ENCODE data around the gene ACOT2. TPM values are rescaled to one million over a fixed set of nuclear protein-coding genes. Genes with fewer than 3 reads are reported as not detected.
A peak's percentile ranks its signal among the peaks of the same experiment; 100 is the strongest.
"Not testable (repeated sequence)": the region's sequence is repeated elsewhere in the genome, so short reads cannot be mapped to it uniquely, and the experiment has no call there.

ACOT2 gene
- total RNA-seq, 1 donor from 2014 or later, result 48.2 TPM

- peak; percentile 45 for DNase-seq (ENCODE audit: low spot score)
Observed at GRCh38 chr14:73567951-73568885, 795 bp upstream of the ACOT2 start.

- DNase-seq (ENCODE audit: low spot score), result not testable (repeated sequence)
Observed at GRCh38 chr14:73568886-73569184, 178 bp upstream of the ACOT2 start.

DNA sequence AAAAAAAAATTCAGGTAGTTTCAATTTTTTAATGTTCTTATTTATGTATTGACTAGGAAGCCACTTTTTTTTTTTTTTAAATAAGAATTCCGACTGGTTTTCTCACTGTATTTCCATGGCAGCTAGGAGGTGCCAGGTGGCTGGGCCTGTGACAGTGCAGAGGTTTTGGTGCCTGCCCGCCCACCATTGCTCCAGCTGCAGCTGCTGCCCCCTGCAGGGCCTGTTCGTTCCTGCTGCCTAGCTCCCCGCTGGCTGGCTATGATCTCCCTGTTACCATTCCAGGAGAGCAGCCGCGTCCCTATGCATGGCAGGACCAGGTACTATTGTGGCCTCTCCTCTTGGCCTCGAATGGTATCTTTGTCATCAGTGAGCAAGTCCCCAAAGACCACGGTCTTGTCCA, 1.9 kb downstream of the ACOT2 start:
- DNase-seq (ENCODE audit: low spot score), result peak; percentile 27

GRCh38 chr14:73573034-73573433, 4.0 kb downstream of the ACOT2 start:
- not testable (repeated sequence) for DNase-seq (ENCODE audit: low spot score)

GRCh38 chr14:73573740-73574139, 4.7 kb downstream of the ACOT2 start:
- DNase-seq (ENCODE audit: low spot score), result not testable (repeated sequence)

GRCh38 chr14:73574251-73574650, 5.2 kb downstream of the ACOT2 start:
- not testable (repeated sequence) for DNase-seq (ENCODE audit: low spot score)

- DNase-seq (ENCODE audit: low spot score), result no peak
Observed at GRCh38 chr14:73576391-73576790, 7.4 kb downstream of the ACOT2 start.

DNA sequence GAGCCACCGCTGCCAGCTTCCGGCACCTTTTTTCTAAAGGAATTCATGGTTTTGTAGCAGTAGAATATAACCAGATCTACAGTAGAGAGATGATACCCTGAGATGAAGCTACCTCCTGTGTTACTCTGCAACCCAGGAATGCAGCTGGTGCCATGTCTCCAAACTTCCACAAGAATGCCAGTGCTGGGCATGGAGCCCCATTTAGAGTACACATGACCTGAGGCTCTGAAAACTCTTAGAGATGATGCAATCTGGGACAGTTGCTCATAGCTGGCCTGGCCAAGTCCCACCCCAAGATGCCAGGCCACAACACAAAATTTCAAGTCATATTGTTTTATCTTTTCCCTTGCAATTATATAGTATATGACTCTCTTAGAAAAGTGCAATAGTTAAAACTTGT, 8.2 kb downstream of the ACOT2 start:
- not testable (repeated sequence) for DNase-seq (ENCODE audit: low spot score)

DNA sequence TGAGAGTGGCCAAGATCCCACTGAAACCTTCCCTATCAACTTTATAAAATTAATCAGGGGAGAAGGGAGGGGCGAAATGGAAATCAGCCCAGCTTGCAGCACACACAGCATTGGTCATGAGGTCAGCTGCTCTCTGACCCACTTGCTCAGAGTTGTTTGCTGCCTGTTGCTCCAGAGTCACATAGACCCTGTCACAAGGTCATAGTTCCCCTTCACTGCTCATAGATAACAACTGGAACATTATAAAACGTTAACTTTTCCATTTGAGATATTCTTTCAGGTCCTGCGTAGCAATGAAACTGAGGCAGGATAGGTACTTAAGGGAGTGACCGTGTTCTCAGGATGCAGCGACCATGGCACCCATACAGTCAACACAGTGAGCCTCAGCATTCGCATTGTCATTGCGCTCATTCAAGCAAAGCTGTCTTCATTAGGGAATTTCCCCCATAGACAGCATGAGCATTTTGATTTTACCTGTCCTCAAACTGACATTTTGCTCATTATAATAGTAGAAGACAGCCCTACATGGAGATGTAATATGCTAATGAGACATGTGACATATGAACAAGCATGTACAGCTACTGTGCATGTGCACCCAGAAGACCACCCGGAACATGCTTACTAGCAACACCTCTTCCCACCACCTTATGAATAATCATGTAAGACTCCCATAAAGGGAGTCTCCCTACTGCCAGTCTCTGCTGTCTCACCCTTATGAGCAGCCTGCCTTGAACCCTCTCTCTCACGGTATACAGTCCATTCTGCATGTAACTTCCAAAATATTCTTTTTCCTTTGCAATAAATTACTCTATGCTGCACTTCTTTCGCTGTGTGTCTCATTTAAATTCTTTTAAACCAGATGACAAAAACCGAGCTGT, 13.3 kb downstream of the ACOT2 start:
- not testable (repeated sequence) for DNase-seq (ENCODE audit: low spot score)

GRCh38 chr14:73588695-73589094, 19.7 kb downstream of the ACOT2 start:
- no peak for DNase-seq (ENCODE audit: low spot score)

DNA sequence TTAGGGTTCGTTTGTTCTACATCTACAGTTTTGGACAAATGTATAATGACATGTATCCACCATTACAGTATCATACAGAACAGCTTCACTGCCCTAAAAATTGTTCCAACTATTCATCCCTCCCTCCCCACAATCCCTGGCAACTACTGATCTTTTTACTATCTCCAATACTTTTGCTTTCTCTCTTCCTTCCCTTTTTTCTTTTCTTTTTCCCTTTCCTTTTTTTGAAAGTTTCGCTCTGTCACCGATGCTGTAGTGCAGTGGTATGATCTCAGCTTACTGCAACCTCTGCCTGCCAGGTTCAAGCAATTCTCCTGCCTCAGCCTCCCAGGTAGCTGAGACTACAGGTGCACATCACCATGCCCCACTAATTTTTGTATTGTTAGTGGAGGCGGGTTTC, 20.1 kb downstream of the ACOT2 start:
- no peak for DNase-seq (ENCODE audit: low spot score)

DNA sequence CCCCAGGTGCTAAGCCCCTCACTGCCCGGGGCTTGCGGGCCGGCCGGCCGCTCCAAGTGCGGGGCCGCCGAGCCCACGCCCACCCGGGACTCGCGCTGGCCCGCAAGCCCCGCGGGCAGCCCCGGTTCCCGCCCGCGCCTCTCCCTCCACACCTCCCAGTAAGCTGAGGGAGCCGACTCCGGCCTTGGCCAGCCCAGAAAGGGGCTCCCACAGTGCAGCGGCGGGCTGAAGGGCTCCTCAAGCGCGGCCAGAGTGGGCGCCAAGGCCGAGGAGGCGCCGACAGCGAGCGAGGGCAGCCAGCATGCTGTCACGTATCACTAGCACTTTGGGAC, 21.6 kb downstream of the ACOT2 start:
- not testable (repeated sequence) for DNase-seq (ENCODE audit: low spot score)

DNA sequence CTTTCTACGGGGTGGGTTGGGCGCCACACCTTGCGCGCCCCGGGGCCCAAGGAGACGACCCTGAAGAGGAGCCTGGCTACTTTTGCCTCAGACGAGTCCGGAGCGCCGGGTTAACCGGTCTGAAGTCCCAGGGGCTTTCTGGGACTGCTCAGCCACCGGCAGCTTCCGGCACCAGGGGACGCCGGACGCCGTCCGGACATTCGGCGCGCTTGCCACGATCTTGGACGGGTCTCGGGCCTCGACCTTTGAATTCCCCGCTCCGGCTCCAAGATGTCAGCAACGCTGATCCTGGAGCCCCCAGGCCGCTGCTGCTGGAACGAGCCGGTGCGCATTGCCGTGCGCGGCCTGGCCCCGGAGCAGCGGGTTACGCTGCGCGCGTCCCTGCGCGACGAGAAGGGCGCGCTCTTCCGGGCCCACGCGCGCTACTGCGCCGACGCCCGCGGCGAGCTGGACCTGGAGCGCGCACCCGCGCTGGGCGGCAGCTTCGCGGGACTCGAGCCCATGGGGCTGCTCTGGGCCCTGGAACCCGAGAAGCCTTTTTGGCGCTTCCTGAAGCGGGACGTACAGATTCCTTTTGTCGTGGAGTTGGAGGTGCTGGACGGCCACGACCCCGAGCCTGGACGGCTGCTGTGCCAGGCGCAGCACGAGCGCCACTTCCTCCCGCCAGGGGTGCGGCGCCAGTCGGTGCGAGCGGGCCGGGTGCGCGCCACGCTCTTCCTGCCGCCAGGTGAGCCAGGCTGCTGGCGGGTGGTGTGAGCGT, 22.9 kb downstream of the ACOT2 start, which contains the start of gene ACOT4:
Gene ACOT4, plus strand, starts transcription at position 184 of the 760 bp plus-strand sequence. Its CDS starts 87 bp downstream, at position 271.
- DNase-seq (ENCODE audit: low spot score), result peak; percentile 36

DNA sequence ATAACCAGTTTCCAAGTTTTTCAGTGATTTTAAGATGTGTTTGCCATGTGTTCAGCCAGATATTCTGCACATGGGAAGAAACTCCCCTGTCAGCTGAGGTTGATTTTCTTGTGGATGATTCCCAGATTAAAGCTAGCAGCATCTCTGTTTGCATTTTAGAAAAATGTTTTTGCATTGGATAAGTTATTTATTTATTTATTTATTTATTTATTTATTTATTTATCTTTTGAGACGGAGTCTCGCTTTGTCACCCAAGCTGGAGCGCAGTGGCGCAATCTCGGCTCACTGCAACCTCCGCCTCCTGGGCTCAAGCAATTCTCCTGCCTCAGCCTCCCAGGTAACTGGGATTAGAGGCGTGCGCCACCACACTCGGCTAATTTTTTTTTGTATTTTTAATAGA, 25.5 kb downstream of the ACOT2 start:
- DNase-seq (ENCODE audit: low spot score), result no peak

- no peak for DNase-seq (ENCODE audit: low spot score)
Observed at GRCh38 chr14:73599499-73599898, 30.5 kb downstream of the ACOT2 start.

- no peak for DNase-seq (ENCODE audit: low spot score)
Observed at GRCh38 chr14:73602994-73603393, 34.0 kb downstream of the ACOT2 start.

- DNase-seq (ENCODE audit: low spot score), result no peak
Observed at GRCh38 chr14:73606271-73606670, 37.3 kb downstream of the ACOT2 start.

DNA sequence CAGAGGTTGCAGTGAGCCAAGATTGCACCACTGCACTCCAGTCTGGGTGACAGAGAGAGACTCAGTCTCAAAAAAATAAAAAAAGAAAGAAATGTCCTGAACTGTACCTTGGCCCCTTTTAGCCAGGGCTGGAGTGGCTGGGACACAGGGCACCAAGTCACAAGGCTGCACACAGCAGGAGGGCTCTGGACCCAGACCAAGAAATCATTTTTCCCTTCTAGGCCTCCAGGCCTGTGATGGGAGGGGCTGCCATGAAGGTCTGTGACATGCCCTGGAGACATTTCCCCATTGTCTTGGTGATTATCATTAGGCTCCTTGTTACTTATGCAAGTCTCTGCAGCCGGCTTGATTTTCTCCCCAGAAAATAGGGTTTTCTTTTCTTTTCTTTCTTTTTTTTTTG, 38.2 kb downstream of the ACOT2 start:
- no peak for DNase-seq (ENCODE audit: low spot score)

DNA sequence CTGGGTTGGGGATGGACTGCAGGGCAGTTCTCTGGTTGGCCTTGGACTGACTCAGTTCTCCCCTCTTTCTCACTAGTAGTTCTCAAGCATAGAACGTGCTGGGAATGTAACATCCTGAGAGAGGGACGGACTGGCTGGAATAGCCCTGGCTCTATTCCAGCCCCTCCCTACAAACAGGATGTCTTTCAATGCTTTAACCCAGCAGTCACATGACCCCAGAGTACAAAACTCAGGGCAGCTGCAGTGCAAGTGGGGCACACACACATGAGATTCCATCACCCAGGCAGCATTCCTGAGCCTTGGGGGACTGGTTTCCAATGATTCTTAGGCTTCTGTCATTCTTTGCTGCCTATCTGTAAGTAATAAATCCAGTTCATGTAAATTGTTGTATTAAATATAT, 41.7 kb downstream of the ACOT2 start:
- no peak for DNase-seq (ENCODE audit: low spot score)

DNA sequence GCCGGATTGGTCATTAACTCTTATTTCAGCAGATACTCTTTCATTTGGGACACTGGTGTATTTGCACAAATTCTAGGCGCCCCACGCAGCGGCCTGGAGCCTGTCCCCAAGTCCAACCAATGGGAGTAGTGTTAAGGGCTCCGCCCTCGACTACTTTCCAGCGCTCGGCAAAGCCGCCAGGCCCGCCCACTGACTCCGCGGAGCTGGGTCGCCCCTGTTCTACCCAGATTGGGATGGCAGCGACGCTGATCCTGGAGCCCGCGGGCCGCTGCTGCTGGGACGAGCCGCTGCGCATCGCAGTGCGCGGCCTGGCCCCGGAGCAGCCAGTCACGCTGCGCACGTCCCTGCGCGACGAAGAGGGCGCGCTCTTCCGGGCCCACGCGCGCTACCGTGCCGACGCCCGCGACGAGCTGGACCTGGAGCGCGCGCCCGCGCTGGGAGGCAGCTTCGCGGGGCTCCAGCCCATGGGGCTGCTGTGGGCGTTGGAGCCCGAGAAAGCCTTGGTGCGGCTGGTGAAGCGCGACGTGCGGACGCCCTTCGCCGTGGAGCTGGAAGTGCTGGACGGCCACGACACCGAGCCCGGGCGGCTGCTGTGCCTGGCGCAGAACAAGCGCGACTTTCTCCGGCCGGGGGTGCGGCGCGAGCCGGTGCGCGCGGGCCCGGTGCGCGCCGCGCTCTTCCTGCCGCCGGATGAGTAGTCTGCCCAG, 43.5 kb downstream of the ACOT2 start, which contains the start of gene ACOT6:
Gene ACOT6, plus strand, starts transcription at position 179 of the 707 bp plus-strand sequence. Its CDS starts 55 bp downstream, at position 234.
- peak; percentile 86 for DNase-seq (ENCODE audit: low spot score)

DNA sequence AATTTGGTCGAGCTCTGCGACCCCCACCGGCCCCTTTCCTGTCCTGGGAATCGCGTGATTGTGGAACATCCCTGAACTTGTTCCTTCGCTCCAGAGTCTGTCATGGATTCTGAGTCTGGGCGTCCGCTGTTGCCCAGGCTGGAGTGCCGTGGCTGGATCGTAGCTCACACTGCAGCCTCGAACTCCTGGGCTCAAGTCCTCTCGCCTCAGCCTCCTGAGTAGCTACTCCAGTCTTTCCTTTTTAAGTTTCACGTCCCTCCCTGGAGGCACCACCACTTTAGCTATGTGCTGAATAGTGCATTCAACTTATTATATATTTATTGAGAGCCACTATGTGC, 44.0 kb downstream of the ACOT2 start:
- no peak for DNase-seq (ENCODE audit: low spot score)

Data from umbilical cord (tissue), 2 donors.